Measurements from ENCODE around the gene ZRANB3.

DNA sequence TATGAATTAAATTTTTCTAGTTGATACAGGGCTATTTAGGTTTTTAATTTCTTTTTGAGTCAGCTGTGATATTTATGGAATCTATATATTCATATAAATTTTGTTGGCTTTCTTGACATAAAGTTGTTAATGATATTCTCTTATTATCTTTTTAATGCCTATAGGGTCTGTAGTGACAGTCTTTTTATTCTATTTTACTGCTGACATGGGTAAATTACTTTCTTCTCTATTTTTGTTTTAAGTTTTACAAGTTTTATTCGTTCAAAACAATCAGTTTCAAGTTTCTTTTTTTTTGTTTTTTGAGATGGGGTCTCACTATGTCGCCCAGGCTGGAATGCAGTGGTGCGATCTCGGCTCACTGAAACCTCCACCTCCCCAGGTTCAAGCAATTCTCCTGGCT is 226.3 kb downstream of the ZRANB3 start:
- TF ChIP-seq, protein P1, sequence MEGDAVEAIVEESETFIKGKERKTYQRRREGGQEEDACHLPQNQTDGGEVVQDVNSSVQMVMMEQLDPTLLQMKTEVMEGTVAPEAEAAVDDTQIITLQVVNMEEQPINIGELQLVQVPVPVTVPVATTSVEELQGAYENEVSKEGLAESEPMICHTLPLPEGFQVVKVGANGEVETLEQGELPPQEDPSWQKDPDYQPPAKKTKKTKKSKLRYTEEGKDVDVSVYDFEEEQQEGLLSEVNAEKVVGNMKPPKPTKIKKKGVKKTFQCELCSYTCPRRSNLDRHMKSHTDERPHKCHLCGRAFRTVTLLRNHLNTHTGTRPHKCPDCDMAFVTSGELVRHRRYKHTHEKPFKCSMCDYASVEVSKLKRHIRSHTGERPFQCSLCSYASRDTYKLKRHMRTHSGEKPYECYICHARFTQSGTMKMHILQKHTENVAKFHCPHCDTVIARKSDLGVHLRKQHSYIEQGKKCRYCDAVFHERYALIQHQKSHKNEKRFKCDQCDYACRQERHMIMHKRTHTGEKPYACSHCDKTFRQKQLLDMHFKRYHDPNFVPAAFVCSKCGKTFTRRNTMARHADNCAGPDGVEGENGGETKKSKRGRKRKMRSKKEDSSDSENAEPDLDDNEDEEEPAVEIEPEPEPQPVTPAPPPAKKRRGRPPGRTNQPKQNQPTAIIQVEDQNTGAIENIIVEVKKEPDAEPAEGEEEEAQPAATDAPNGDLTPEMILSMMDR (IDR thresholded peaks at IDR 0.05; ENCODE audit: low read depth, low read length, missing input control), result no peak
- no peak for TF ChIP-seq TAF1 (conservative IDR thresholded peaks at IDR 0.05)
- TF ChIP-seq RXRA (IDR thresholded peaks at IDR 0.05), result no peak
- no peak for TF ChIP-seq SP1 (IDR thresholded peaks at IDR 0.05)
- TF ChIP-seq, protein P2, sequence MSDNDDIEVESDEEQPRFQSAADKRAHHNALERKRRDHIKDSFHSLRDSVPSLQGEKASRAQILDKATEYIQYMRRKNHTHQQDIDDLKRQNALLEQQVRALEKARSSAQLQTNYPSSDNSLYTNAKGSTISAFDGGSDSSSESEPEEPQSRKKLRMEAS (IDR thresholded peaks at IDR 0.05), result no peak
- no peak for TF ChIP-seq JUND (IDR thresholded peaks at IDR 0.05)
- no peak for TF ChIP-seq YY1 (IDR thresholded peaks at IDR 0.05)

Measured in liver (tissue), 3 donors.